GM12874 (cell line): ENCODE measurements around the gene CACNB4.

ENCODE experiments used
- CTCF ChIP-seq: IDR thresholded peaks from 2 replicates; pipeline ENCODE4 v1.5.1; 2011; ENCODE audit warnings: low read depth, mild to moderate bottlenecking, control low read depth, low read length, moderate library complexity; ENCODE audit not compliant: insufficient read depth

The CACNB4 gene

GRCh38 chr2:151907286-151908203 is 191.3 kb downstream of the CACNB4 start:
- no peak for TF ChIP-seq CTCF

DNA sequence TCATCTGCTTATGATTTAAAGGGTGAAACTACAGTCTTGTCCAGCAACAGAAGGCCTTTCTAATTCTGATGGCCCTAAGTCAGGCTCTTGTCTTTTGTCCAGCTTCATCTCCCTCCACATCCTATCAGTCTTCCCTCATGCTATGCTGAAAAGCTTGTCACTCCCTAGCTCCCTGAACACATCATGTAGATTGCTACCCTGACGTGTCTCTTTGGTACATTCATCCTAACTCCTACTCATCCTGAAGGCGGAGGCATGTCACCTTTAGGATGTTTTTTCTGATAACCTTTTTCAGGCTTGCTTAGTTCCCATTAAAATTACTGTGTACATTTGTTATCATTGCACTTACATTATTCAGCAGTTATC is 192.2 kb downstream of the CACNB4 start:
- TF ChIP-seq CTCF, result no peak

- TF ChIP-seq CTCF, result no peak
Measured at GRCh38 chr2:151905963-151906632, 192.7 kb downstream of the CACNB4 start.

- no peak for TF ChIP-seq CTCF
Measured at GRCh38 chr2:151904807-151905206, 194.0 kb downstream of the CACNB4 start.

- TF ChIP-seq CTCF, result no peak
Measured at GRCh38 chr2:151904021-151904420, 194.8 kb downstream of the CACNB4 start.

GRCh38 chr2:151902829-151903228 is 196.0 kb downstream of the CACNB4 start:
- no peak for TF ChIP-seq CTCF

DNA sequence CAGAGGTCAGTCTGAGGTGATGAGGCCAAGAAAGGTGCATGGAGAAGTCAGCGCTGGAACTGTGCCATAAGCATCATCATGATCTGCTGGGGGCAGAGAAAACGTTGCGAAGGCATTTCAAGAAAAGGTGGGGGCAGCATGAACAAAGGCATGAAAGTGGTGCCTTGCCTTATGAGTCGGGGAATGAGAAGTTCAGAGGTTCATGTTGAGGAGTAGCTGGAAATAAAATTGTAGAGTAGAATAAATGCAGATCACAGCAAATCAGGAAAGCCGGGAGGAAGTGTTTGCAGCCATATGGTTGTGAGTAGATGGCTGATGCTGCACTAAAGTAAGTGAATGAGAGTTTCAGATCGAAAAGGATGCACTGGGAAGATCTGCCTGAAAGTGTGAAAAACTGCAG is 198.5 kb downstream of the CACNB4 start:
- TF ChIP-seq CTCF, result no peak
